H9 (cell line): ENCODE data around the gene CYB5A. TPM values are rescaled to one million over a fixed set of nuclear protein-coding genes. Genes with fewer than 3 reads are reported as not detected.

Experiments used
- DNase-seq: peaks from one replicate; pipeline ENCODE4 v3.0.0-alpha.2; 2017
- H2AFZ ChIP-seq: one replicate; pipeline ENCODE4 v1.6.1; 2013; ENCODE audit warnings: mild to moderate bottlenecking, low read length, control low read depth, moderate library complexity
- H2AK5ac ChIP-seq: 2 replicates; pipeline ENCODE4 v1.6.1; 2013; ENCODE audit warnings: low read length, control low read depth, mixed read lengths; ENCODE audit not compliant: insufficient read length
- H2BK120ac ChIP-seq: one replicate; pipeline ENCODE4 v1.6.1; 2013; ENCODE audit warnings: low read depth, mild to moderate bottlenecking, low read length, control low read depth, inconsistent platforms; ENCODE audit not compliant: poor library complexity, severe bottlenecking
- H2BK12ac ChIP-seq: 2 replicates; pipeline ENCODE4 v1.6.1; 2013; ENCODE audit warnings: low read length, control low read depth, mixed read lengths, low read depth; ENCODE audit not compliant: insufficient read length
- H2BK15ac ChIP-seq: 2 replicates; pipeline ENCODE4 v1.6.1; 2013; ENCODE audit warnings: low read depth, low read length, control low read depth
- H2BK20ac ChIP-seq: one replicate; pipeline ENCODE4 v1.6.1; 2013; ENCODE audit warnings: low read depth, mild to moderate bottlenecking, low read length, control low read depth, inconsistent platforms; ENCODE audit not compliant: poor library complexity, severe bottlenecking
- H2BK5ac ChIP-seq: 2 replicates; pipeline ENCODE4 v1.6.1; 2013; ENCODE audit warnings: low read length, control low read depth, mixed read lengths; ENCODE audit not compliant: insufficient read length
- H3K14ac ChIP-seq: 2 replicates; pipeline ENCODE4 v1.6.1; 2013; ENCODE audit warnings: low read length, control low read depth; ENCODE audit not compliant: insufficient read depth
- H3K18ac ChIP-seq: 2 replicates; pipeline ENCODE4 v1.6.1; 2013; ENCODE audit warnings: low read depth, mild to moderate bottlenecking, mixed read lengths, low read length, control low read depth; ENCODE audit not compliant: insufficient read length
- H3K23ac ChIP-seq: 2 replicates; pipeline ENCODE4 v1.6.1; 2013; ENCODE audit warnings: low read length, control low read depth, mixed read lengths, low read depth; ENCODE audit not compliant: insufficient read length
- H3K23me2 ChIP-seq: 2 replicates; pipeline ENCODE4 v1.6.1; 2013; ENCODE audit warnings: low read depth, mild to moderate bottlenecking, mixed read lengths, low read length, control low read depth; ENCODE audit not compliant: insufficient read length, poor library complexity, severe bottlenecking
- H3K27ac ChIP-seq: 2 replicates; pipeline ENCODE4 v1.5.1; 2013; ENCODE audit warnings: low read length, control low read depth, mixed read lengths, low read depth; ENCODE audit not compliant: insufficient read length
- H3K27me3 ChIP-seq: 2 replicates; pipeline ENCODE4 v1.6.1; 2013; ENCODE audit warnings: low read length, control low read depth, inconsistent platforms; ENCODE audit not compliant: insufficient read depth
- H3K4ac ChIP-seq: 2 replicates; pipeline ENCODE4 v1.6.1; 2013; ENCODE audit warnings: low read depth, mild to moderate bottlenecking, control low read depth, inconsistent platforms, low read length, moderate library complexity
- H3K4me1 ChIP-seq: 2 replicates; pipeline ENCODE4 v1.6.1; 2013; ENCODE audit warnings: low read length, control low read depth, inconsistent platforms; ENCODE audit not compliant: insufficient read depth
- H3K4me2 ChIP-seq: 2 replicates; pipeline ENCODE4 v1.6.1; 2013; ENCODE audit warnings: low read length, control low read depth, mixed read lengths; ENCODE audit not compliant: insufficient read length, insufficient read depth
- H3K56ac ChIP-seq: 2 replicates; pipeline ENCODE4 v1.6.1; 2013; ENCODE audit warnings: low read depth, mild to moderate bottlenecking, mixed read lengths, low read length, control low read depth; ENCODE audit not compliant: insufficient read length
- H3K79me1 ChIP-seq: 2 replicates; pipeline ENCODE4 v1.6.1; 2013; ENCODE audit warnings: low read depth, mild to moderate bottlenecking, moderate library complexity, low read length, control low read depth, inconsistent platforms; ENCODE audit not compliant: insufficient read depth, poor library complexity, severe bottlenecking
- H3K79me2 ChIP-seq: 2 replicates; pipeline ENCODE4 v1.6.1; 2013; ENCODE audit warnings: low read length, control low read depth, inconsistent platforms; ENCODE audit not compliant: insufficient read depth
- H3K9ac ChIP-seq: 2 replicates; pipeline ENCODE4 v1.6.1; 2013; ENCODE audit warnings: low read length, control low read depth, mixed read lengths; ENCODE audit not compliant: insufficient read length; ENCODE audit errors: extremely low read depth
- H3K9me3 ChIP-seq: one replicate; pipeline ENCODE4 v1.6.1; 2013; ENCODE audit warnings: low read depth, low read length, inconsistent platforms; ENCODE audit not compliant: control insufficient read depth
- H3T11ph ChIP-seq: one replicate; pipeline ENCODE4 v1.6.1; 2013; ENCODE audit warnings: mild to moderate bottlenecking, low read length, control low read depth, inconsistent platforms
- H4K20me1 ChIP-seq: one replicate; pipeline ENCODE4 v1.6.1; 2013; ENCODE audit not compliant: control insufficient read depth, insufficient read length, insufficient read depth
- H4K5ac ChIP-seq: 2 replicates; pipeline ENCODE4 v1.6.1; 2013; ENCODE audit warnings: low read depth, mild to moderate bottlenecking, mixed read lengths, low read length, control low read depth; ENCODE audit not compliant: insufficient read length
- H4K8ac ChIP-seq: replicated peaks from 2 replicates; pipeline ENCODE4 v1.6.1; 2013; ENCODE audit warnings: low read length, control low read depth, mixed read lengths, low read depth; ENCODE audit not compliant: insufficient read length
- H4K91ac ChIP-seq: 2 replicates; pipeline ENCODE4 v1.6.1; 2013; ENCODE audit warnings: low read depth, mild to moderate bottlenecking, moderate library complexity, mixed read lengths, low read length, control low read depth; ENCODE audit not compliant: insufficient read length
- H3K27ac Mint-ChIP-seq, 3 experiments: 2 replicates in 2 of 3; 3 replicates in 1 of 3; pipeline ENCODE4 v1.8.0; 2020 to 2021; ENCODE audit warnings: mixed read lengths in 3 of 3, mild to moderate bottlenecking in 1 of 3, moderate library complexity in 1 of 3
- H3K27me3 Mint-ChIP-seq: 2 replicates; pipeline ENCODE4 v1.8.0; 2021; ENCODE audit warnings: low read depth, mild to moderate bottlenecking, moderate library complexity, mixed read lengths
- H3K36me3 Mint-ChIP-seq, 3 experiments: 2 replicates in 2 of 3; 3 replicates in 1 of 3; pipeline ENCODE4 v1.8.0; 2020 to 2021; ENCODE audit warnings: low read depth in 3 of 3, mixed read lengths in 3 of 3; ENCODE audit not compliant: insufficient read depth in 1 of 3
- H3K4me1 Mint-ChIP-seq, 2 experiments: 2 replicates each; pipeline ENCODE4 v1.8.0; 2020; ENCODE audit warnings: mixed read lengths in 2 of 2
- H3K4me3 Mint-ChIP-seq, 2 experiments: 2 replicates in 1 of 2; 3 replicates in 1 of 2; pipeline ENCODE4 v1.8.0; 2020 to 2021; ENCODE audit warnings: mild to moderate bottlenecking in 2 of 2, mixed read lengths in 2 of 2, moderate library complexity in 1 of 2
- H3K9me3 Mint-ChIP-seq, 2 experiments: 2 replicates in 1 of 2; 3 replicates in 1 of 2; pipeline ENCODE4 v1.8.0; 2020; ENCODE audit warnings: mild to moderate bottlenecking in 2 of 2, mixed read lengths in 2 of 2, moderate library complexity in 1 of 2
- WGBS: extraction: QIAGEN DNeasy Blood & Tissue Kit; methylation state at CpG from one replicate; pipeline ENCODE4 v1.1.7; 2013; ENCODE audit warnings: missing lambda C conversion rate, low lambda C conversion rate, mixed read lengths; ENCODE audit not compliant: insufficient read length; ENCODE audit errors: extremely low coverage; 5-methylcytosine and 5-hydroxymethylcytosine counted together
- total RNA-seq: library from RNA; stranded (reverse); gene quantifications from 2 replicates; pipeline ENCODE4 v1.2.1, GENCODE V29; 2021
- TF ChIP-seq, protein P1 (sequence below): fragments of 200-600 bp; sonication (generic); conservative IDR thresholded peaks from 3 replicates; pipeline ENCODE4 v1.8.0; 2021; ENCODE audit warnings: antibody characterized with exemption, mild to moderate bottlenecking

CYB5A gene
- total RNA-seq, 1 experiment from 2014 or later, result 93.2 TPM

- Histone ChIP-seq H4K20me1 (no peaks in the 10 kb centered on the region), H3K4ac (no peak overlapping the region), H2BK15ac (no peak overlapping the region), H3K18ac (no peak overlapping the region), H4K91ac (no peak overlapping the region), H2BK20ac (no peak overlapping the region), H3K4me1 (peaks cover 10% of the 10 kb centered on the region; the same call in 1 of the 2 replicates), H3K79me2 (peaks cover 23% of the 10 kb centered on the region; the same call in 1 of the 2 replicates), H3K9ac (no peak overlapping the region), H3K23me2 (no peaks in the 10 kb centered on the region), H3K23ac (no peak overlapping the region), H2BK5ac (no peak overlapping the region), H2BK120ac (no peak overlapping the region), H3K56ac (no peak overlapping the region), H3K79me1 (no peaks in the 10 kb centered on the region), H2BK12ac (no peak overlapping the region), H2AFZ (no peak overlapping the region), H4K8ac (no peak overlapping the region), H2AK5ac (no peak overlapping the region), H3K4me2 (no peak overlapping the region), H3K27ac (no peak overlapping the region), H3K9me3 (no peaks in the 10 kb centered on the region), H4K5ac (no peak overlapping the region), H3K14ac (no peak overlapping the region), H3T11ph (no peak overlapping the region), H3K27me3 (no peaks in the 10 kb centered on the region)
- H3K9me3 Mint-ChIP-seq, result no peaks in the 10 kb centered on the region
- H3K36me3 Mint-ChIP-seq, result peaks cover 3 to 9% (median 5%) of the 10 kb centered on the region in 3 experiments; a peak in 5 of 7 replicates
- TF ChIP-seq, protein P1, sequence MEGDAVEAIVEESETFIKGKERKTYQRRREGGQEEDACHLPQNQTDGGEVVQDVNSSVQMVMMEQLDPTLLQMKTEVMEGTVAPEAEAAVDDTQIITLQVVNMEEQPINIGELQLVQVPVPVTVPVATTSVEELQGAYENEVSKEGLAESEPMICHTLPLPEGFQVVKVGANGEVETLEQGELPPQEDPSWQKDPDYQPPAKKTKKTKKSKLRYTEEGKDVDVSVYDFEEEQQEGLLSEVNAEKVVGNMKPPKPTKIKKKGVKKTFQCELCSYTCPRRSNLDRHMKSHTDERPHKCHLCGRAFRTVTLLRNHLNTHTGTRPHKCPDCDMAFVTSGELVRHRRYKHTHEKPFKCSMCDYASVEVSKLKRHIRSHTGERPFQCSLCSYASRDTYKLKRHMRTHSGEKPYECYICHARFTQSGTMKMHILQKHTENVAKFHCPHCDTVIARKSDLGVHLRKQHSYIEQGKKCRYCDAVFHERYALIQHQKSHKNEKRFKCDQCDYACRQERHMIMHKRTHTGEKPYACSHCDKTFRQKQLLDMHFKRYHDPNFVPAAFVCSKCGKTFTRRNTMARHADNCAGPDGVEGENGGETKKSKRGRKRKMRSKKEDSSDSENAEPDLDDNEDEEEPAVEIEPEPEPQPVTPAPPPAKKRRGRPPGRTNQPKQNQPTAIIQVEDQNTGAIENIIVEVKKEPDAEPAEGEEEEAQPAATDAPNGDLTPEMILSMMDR, result no peak
- peaks cover 22% of the 10 kb centered on the region in 2 experiments for H3K4me1 Mint-ChIP-seq
- H3K27me3 Mint-ChIP-seq, result no peaks in the 10 kb centered on the region
- H3K4me3 Mint-ChIP-seq, result no peak overlapping the region
- H3K27ac Mint-ChIP-seq, result no peak overlapping the region; a peak in 1 of 7 replicates
- no CpG with 5 or more reads among the region's 11 CpGs for WGBS
- DNase-seq, result no peak
Observed at GRCh38 chr18:74268933-74269620, 22.7 kb downstream of the CYB5A start.
